Body of pancreas (tissue), 4 donors: ENCODE measurements around the gene ANKLE1. TPM values are rescaled to one million over a fixed set of nuclear protein-coding genes. Genes with fewer than 3 reads are reported as not detected.
A peak's percentile ranks its signal among the peaks of the same experiment; 100 is the strongest.

Experiments
- ATAC-seq: fragments of 150-250 bp; one replicate; pipeline ENCODE4 v1.9.1; 2016
- DNase-seq, 4 donors: peaks; one replicate each; pipeline ENCODE4 v3.0.0-alpha.2; 2019
- H3K27ac ChIP-seq, 4 donors: fragments of 200-600 bp; sonication (generic); 1 replicate in 3 of 4; 2 replicates in 1 of 4; pipeline versions ENCODE4 v1.5.1 to v1.6.1; 2016 to 2019; ENCODE audit warnings: mild to moderate bottlenecking in 1 of 4, mixed read lengths in 1 of 4, moderate library complexity in 1 of 4
- H3K27me3 ChIP-seq, 2 donors: fragments of 200-600 bp; sonication (generic); one replicate each; pipeline ENCODE4 v1.6.0; 2016; ENCODE audit warnings: mild to moderate bottlenecking in 1 of 2
- H3K36me3 ChIP-seq, 2 donors: fragments of 200-600 bp; sonication (generic); replicated peaks in 1 of 2; 2 replicates each; pipeline ENCODE4 v1.5.1; 2016; ENCODE audit warnings: low read depth in 2 of 2; ENCODE audit not compliant: insufficient read depth in 1 of 2
- H3K4me1 ChIP-seq: fragments of 200-600 bp; sonication (generic); one replicate; pipeline ENCODE4 v1.6.0; 2016
- H3K4me3 ChIP-seq, 2 donors: fragments of 200-600 bp; sonication (generic); 1 replicate in 1 of 2; 2 replicates in 1 of 2; pipeline ENCODE4 v1.5.1; 2016 to 2019
- H3K9me3 ChIP-seq, 3 donors: fragments of 200-600 bp; sonication (generic); 1 replicate in 2 of 3; 2 replicates in 1 of 3; pipeline ENCODE4 v1.5.1; 2016
- POLR2A ChIP-seq, 3 donors: fragments of 450-650 bp; IDR thresholded peaks; one replicate each; pipeline ENCODE4 v1.6.1; 2016; ENCODE audit warnings: antibody characterized with exemption in 3 of 3, mild to moderate bottlenecking in 2 of 3
- WGBS, 2 donors: methylation state at CpG; one replicate each; pipeline ENCODE4 v1.1.5; 2017; 5-methylcytosine and 5-hydroxymethylcytosine counted together
- intact Hi-C: fragments of 100-400 bp; cut with DNase I; formaldehyde crosslinking; loops from one replicate; pipeline ENCODE4 v1.15.1; 2023
- total RNA-seq, 2 donors: library from RNA; depleted of rRNA; stranded (reverse); fragments of >200 nt; gene quantifications; one replicate each; pipeline ENCODE4 v1.1.0, GENCODE V29; 2016
- TF ChIP-seq, protein P1 (sequence below), 7 experiments: fragments of 450-650 bp in 4 of 7; fragments of 200-600 bp in 3 of 7; sonication (generic) in 3 of 7; IDR thresholded peaks; one replicate each; pipeline ENCODE4 v1.5.1; 2016 to 2019; ENCODE audit warnings: antibody characterized with exemption in 7 of 7

Gene ANKLE1
- total RNA-seq, 2 donors from 2014 or later = 0.33 TPM; not detected in 1

DNA sequence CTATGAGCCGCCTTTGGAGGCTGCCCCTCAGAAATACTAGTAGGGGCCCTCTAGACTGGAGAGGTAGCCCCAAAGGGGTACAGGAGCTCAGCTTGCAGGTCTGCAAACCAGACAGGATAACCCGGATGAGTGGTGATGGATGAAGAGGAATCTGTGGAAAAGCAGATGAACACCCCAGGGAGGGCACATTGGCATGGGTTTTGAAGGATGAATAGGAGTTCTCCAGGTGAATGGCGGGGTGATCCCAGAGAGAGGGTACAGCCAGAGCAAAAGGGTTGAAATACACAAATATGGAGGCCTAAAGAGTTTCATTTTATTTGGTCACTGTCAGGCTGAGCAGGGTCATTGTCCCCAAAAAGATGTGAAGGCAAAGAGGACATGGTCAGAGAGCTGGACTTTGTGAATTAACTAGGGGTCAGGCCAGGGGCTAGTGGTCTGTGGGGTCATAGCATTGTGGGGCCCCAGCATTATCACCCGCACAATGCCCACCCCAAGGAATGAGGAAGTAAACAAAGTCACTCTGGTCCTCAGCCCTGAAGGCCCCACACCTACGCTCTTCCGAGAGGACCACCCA, 40.8 kb upstream of the ANKLE1 start:
- H3K36me3 ChIP-seq = no peaks in the 10 kb centered on the region
- no peak for TF ChIP-seq POLR2A (IDR thresholded peaks at IDR 0.05)
- TF ChIP-seq, protein P1, sequence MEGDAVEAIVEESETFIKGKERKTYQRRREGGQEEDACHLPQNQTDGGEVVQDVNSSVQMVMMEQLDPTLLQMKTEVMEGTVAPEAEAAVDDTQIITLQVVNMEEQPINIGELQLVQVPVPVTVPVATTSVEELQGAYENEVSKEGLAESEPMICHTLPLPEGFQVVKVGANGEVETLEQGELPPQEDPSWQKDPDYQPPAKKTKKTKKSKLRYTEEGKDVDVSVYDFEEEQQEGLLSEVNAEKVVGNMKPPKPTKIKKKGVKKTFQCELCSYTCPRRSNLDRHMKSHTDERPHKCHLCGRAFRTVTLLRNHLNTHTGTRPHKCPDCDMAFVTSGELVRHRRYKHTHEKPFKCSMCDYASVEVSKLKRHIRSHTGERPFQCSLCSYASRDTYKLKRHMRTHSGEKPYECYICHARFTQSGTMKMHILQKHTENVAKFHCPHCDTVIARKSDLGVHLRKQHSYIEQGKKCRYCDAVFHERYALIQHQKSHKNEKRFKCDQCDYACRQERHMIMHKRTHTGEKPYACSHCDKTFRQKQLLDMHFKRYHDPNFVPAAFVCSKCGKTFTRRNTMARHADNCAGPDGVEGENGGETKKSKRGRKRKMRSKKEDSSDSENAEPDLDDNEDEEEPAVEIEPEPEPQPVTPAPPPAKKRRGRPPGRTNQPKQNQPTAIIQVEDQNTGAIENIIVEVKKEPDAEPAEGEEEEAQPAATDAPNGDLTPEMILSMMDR (IDR thresholded peaks at IDR 0.05) = no peak
- H3K27me3 ChIP-seq = no peaks in the 10 kb centered on the region
- peak overlapping the region; percentile 4 to 97 (median 78) for H3K27ac ChIP-seq
- H3K4me3 ChIP-seq = no peak overlapping the region
- intact Hi-C loops = no loop called here
- peaks cover 65% of the 10 kb centered on the region for H3K4me1 ChIP-seq
- no peak for ATAC-seq
- 90% methylated on average over 3 to 6 of the region's 6 CpGs for WGBS, 2 donors
- no peak for DNase-seq
- H3K9me3 ChIP-seq = no peaks in the 10 kb centered on the region

- Histone ChIP-seq H3K4me3 (no peak overlapping the region), H3K27me3 (no peaks in the 10 kb centered on the region), H3K36me3 (no peaks in the 10 kb centered on the region), H3K9me3 (no peaks in the 10 kb centered on the region), H3K27ac (peak overlapping the region; percentile 80 to 97 (median 86)), H3K4me1 (peaks cover 66% of the 10 kb centered on the region)
- intact Hi-C loops = no loop called here
- DNase-seq = no peak
- WGBS, 2 donors = 61 to 70% methylated on average over 2 to 8 of the region's 8 CpGs
- no peak for TF ChIP-seq POLR2A (IDR thresholded peaks at IDR 0.05)
- TF ChIP-seq, protein P1 (IDR thresholded peaks at IDR 0.05) = no peak
- no peak for ATAC-seq
Measured at GRCh38 chr19:17242431-17243208, 39.1 kb upstream of the ANKLE1 start.

DNA sequence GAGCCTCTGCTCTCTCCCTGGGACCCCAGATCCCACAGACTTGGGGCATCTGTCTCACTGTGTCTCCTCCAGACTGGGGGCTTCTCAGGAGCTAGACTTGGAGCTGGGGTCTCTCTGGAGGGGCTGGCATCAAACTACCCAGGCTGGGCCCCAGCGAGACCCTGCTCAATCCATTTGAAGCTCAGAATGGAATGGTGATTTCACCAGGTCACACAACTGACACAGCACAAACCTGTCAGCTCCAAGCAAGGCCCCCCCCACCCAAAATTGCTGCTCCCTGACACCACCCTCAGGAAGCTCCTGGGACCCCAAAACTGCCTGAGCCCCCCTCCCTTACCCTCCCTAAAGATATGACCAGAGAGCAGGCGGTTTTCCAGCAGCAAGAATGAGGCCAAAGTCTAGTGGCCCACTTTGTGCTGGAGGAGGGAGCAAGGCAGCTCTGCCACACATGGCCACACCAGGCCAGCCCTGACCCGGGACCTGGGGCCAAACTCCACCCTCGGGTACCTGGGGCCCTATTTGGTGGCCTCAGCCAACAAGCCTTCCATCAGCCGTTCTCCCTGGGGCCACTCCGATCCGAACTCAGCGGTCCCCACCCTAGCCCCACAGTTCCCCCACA, 38.4 kb upstream of the ANKLE1 start:
- Histone ChIP-seq H3K27me3 (no peaks in the 10 kb centered on the region), H3K9me3 (no peaks in the 10 kb centered on the region), H3K4me3 (peak overlapping the region; percentile 44 to 94), H3K4me1 (peaks cover 69% of the 10 kb centered on the region), H3K36me3 (no peaks in the 10 kb centered on the region), H3K27ac (peak overlapping the region; percentile 80 to 97 (median 86))
- ATAC-seq (no peak), DNase-seq (peak; percentile 38 to 58 (median 47))
- WGBS, 2 donors = 15 to 18% methylated on average over 3 to 8 of the region's 8 CpGs
- TF ChIP-seq, protein P1 (IDR thresholded peaks at IDR 0.05) = no peak
- no peak for TF ChIP-seq POLR2A (IDR thresholded peaks at IDR 0.05)
- intact Hi-C loops = no loop called here

DNA sequence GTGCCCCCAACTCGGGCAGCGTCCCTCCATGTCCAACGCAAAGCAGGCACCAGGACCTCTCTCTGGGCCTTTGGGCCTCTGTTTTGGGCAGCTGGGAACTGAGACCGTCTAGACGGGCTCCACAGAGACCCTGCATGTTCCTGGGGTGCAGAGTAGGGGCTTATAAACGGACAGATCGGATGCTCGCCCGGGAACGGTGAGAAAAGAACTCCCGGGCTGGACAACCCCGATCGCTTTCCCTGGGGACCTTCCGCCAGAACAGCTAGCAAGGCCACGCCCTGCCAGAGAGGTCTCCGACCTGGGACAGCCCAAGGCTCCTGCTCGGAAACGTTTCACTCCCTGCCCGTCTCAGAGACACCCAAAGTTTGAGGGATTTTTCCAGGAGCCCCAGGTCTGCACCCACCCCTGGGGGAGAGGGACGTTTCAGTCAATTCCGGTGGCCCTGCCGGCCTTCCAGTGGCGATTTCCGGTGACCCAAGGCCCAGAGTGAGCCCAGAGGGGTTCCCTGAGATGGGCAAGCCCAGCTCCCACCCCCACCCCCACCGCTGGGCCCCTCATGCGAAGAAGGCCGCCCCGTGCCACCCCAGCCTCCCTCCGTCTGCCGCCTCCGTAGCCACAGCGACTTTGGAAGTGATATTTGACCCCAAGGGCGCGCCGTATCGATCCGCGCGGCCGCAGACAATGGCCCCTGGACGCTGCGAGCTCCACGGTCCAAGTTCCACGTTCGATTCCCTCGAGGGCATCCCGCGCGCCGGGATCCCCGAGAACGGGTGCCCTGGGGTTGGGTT, 37.7 kb upstream of the ANKLE1 start:
- H3K27me3 ChIP-seq = no peaks in the 10 kb centered on the region
- peaks cover 76% of the 10 kb centered on the region for H3K4me1 ChIP-seq
- intact Hi-C loops = no loop called here
- no peaks in the 10 kb centered on the region for H3K9me3 ChIP-seq
- TF ChIP-seq POLR2A (IDR thresholded peaks at IDR 0.05) = no peak
- H3K27ac ChIP-seq = peak overlapping the region; percentile 80 to 97 (median 86)
- H3K36me3 ChIP-seq = no peaks in the 10 kb centered on the region
- H3K4me3 ChIP-seq = peak overlapping the region; percentile 44 to 94
- WGBS, 2 donors = 0 to 6% methylated on average over 7 to 52 of the region's 52 CpGs
- peak; percentile 63 to 71 (median 67) for DNase-seq
- ATAC-seq = peak; percentile 9
